ENCODE data around the gene F10.
"Not testable (repeated sequence)": the region's sequence is repeated elsewhere in the genome, so short reads cannot be mapped to it uniquely, and the experiment has no call there.

The F10 gene

GRCh38 chr13:113155201-113155600 lies 32.6 kb downstream of the F10 start:
- no peak for DNase-seq

- no peak for DNase-seq
Observed at GRCh38 chr13:113155982-113156655, 33.5 kb downstream of the F10 start.

GRCh38 chr13:113157206-113157928 lies 34.8 kb downstream of the F10 start:
- no peak for DNase-seq

- DNase-seq: no peak
Observed at GRCh38 chr13:113157929-113158747, 35.5 kb downstream of the F10 start, which contains the start of gene PROZ. TSS of gene PROZ (plus strand) at chr13:113158648. CDS start at chr13:113158661, 13 bp downstream.

GRCh38 chr13:113158946-113159345 lies 36.3 kb downstream of the F10 start:
- no peak for DNase-seq

- no peak for DNase-seq
Observed at GRCh38 chr13:113159701-113160100, 37.1 kb downstream of the F10 start.

GRCh38 chr13:113160983-113161382 lies 38.4 kb downstream of the F10 start:
- no peak for DNase-seq

GRCh38 chr13:113161433-113161832 lies 38.8 kb downstream of the F10 start:
- DNase-seq: no peak

- not testable (repeated sequence) for DNase-seq
Observed at GRCh38 chr13:113161975-113162374, 39.4 kb downstream of the F10 start.

GRCh38 chr13:113162783-113163685 lies 40.4 kb downstream of the F10 start:
- peak; percentile 28 for DNase-seq

GRCh38 chr13:113164492-113164891 lies 41.9 kb downstream of the F10 start:
- no peak for DNase-seq

GRCh38 chr13:113166266-113166665 lies 43.7 kb downstream of the F10 start:
- no peak for DNase-seq

GRCh38 chr13:113166681-113167080 lies 44.1 kb downstream of the F10 start:
- no peak for DNase-seq

GRCh38 chr13:113167155-113167554 lies 44.6 kb downstream of the F10 start:
- DNase-seq: no peak

- no peak for DNase-seq
Observed at GRCh38 chr13:113167575-113167974, 45.0 kb downstream of the F10 start.

- DNase-seq: no peak
Observed at GRCh38 chr13:113168211-113168610, 45.6 kb downstream of the F10 start.

- no peak for DNase-seq
Observed at GRCh38 chr13:113169277-113170272, 47.0 kb downstream of the F10 start.

GRCh38 chr13:113170511-113170910 lies 47.9 kb downstream of the F10 start:
- DNase-seq: no peak

GRCh38 chr13:113171250-113172125 lies 48.9 kb downstream of the F10 start:
- DNase-seq: no peak

GRCh38 chr13:113172419-113172926 lies 49.9 kb downstream of the F10 start:
- no peak for DNase-seq

All from CD4-positive, alpha-beta T cell treated with Interleukin-17A for 4 hours (primary cell).